B cell (primary cell): Measurements from ENCODE around the gene PTPRE. TPM values are rescaled to one million over a fixed set of nuclear protein-coding genes. Genes with fewer than 3 reads are reported as not detected.

ENCODE experiments used
- ATAC-seq: fragments of 200-7000 bp; cut with Tn5 transposase; one replicate; pipeline ENCODE4 v1.10.0; 2021; ENCODE audit warnings: low read depth, mild to moderate bottlenecking, moderate number of reproducible peaks, moderate library complexity
- CTCF ChIA-PET: fragments of 350-600 bp; sonication (Branson Sonifier 250); formaldehyde crosslinking; loops from one replicate; lab custom pipeline; 2021; ENCODE audit warnings: antibody characterized with exemption, inconsistent platforms; lab: Charles Lee
- POLR2A ChIA-PET: fragments of 350-600 bp; sonication (Branson Sonifier 250); formaldehyde crosslinking; loops from one replicate; lab custom pipeline; 2021; ENCODE audit warnings: antibody characterized with exemption; lab: Charles Lee
- DNase-seq: peaks from one replicate; pipeline ENCODE4 v3.0.0; 2013
- H2AFZ ChIP-seq: 2 replicates; pipeline ENCODE4 v1.6.1; 2012; ENCODE audit warnings: mild to moderate bottlenecking, low read depth, low read length; ENCODE audit not compliant: insufficient read depth, poor library complexity, severe bottlenecking
- H3K27ac ChIP-seq, 2 donors: 1 replicate in 1 of 2; 2 replicates in 1 of 2; pipeline ENCODE4 v1.5.1; 2012 to 2013; ENCODE audit warnings: low read length in 2 of 2, mild to moderate bottlenecking in 2 of 2, moderate library complexity in 1 of 2
- H3K27me3 ChIP-seq, 4 experiments: fragments of 200-600 bp in 1 of 4; sonication (generic) in 1 of 4; replicated peaks in 1 of 4; 1 replicate in 2 of 4; 2 replicates in 2 of 4; pipeline versions ENCODE4 v1.6.1 to v1.7.0; 2013 to 2016; ENCODE audit warnings: low read length in 3 of 4, mild to moderate bottlenecking in 2 of 4, mixed read lengths in 1 of 4, moderate library complexity in 1 of 4; ENCODE audit not compliant: insufficient read depth in 4 of 4, control insufficient read depth in 3 of 4; ENCODE audit errors: control extremely low read depth in 1 of 4
- H3K36me3 ChIP-seq, 2 experiments: replicated peaks in 1 of 2; 1 replicate in 1 of 2; 2 replicates in 1 of 2; pipeline versions ENCODE4 v1.6.1 to v1.7.1; 2013; ENCODE audit warnings: low read length in 1 of 2; ENCODE audit not compliant: insufficient read depth in 2 of 2, control insufficient read depth in 1 of 2; ENCODE audit errors: control extremely low read depth in 1 of 2, extremely low read depth in 1 of 2
- H3K4me1 ChIP-seq, 2 donors: fragments of 200-600 bp in 1 of 2; sonication (generic) in 1 of 2; 1 replicate in 1 of 2; 2 replicates in 1 of 2; pipeline versions ENCODE4 v1.5.1 to v1.6.1; 2013 to 2017; ENCODE audit warnings: low read length in 2 of 2; ENCODE audit not compliant: control insufficient read depth in 2 of 2, insufficient read depth in 2 of 2
- H3K4me2 ChIP-seq: replicated peaks from 2 replicates; pipeline ENCODE3; 2012; ENCODE audit warnings: mild to moderate bottlenecking, low read depth, low read length; ENCODE audit not compliant: poor library complexity, severe bottlenecking
- H3K4me3 ChIP-seq, 5 experiments: fragments of 200-600 bp in 1 of 5; sonication (generic) in 1 of 5; 1 replicate in 3 of 5; 2 replicates in 2 of 5; pipeline versions ENCODE4 v1.5.1 to v1.7.0; 2011 to 2016; ENCODE audit warnings: low read length in 4 of 5, mild to moderate bottlenecking in 4 of 5, low read depth in 2 of 5, control low read depth in 1 of 5, moderate library complexity in 1 of 5; ENCODE audit not compliant: insufficient read depth in 1 of 5; ENCODE audit errors: control extremely low read depth in 1 of 5, extremely low read depth in 1 of 5
- H3K79me2 ChIP-seq: fragments of 200-600 bp; sonication (generic); one replicate; pipeline ENCODE4 v1.6.0; 2016; ENCODE audit warnings: low read length; ENCODE audit not compliant: control insufficient read depth, insufficient read depth
- H3K9ac ChIP-seq: fragments of 200-600 bp; sonication (generic); 2 replicates; pipeline ENCODE4 v1.6.1; 2017; ENCODE audit warnings: mild to moderate bottlenecking, low read length, moderate library complexity
- H3K9me3 ChIP-seq, 3 donors: one replicate each; pipeline versions ENCODE4 v1.6.1 to v1.7.1; 2013; ENCODE audit warnings: low read length in 2 of 3; ENCODE audit not compliant: control insufficient read depth in 2 of 3, insufficient read depth in 1 of 3; ENCODE audit errors: control extremely low read depth in 1 of 3
- H4K20me1 ChIP-seq: 2 replicates; pipeline ENCODE4 v1.6.0; 2012; ENCODE audit warnings: mild to moderate bottlenecking, low read length; ENCODE audit not compliant: insufficient read depth, control insufficient read depth, poor library complexity, severe bottlenecking
- H3K27ac Mint-ChIP-seq: one replicate; pipeline ENCODE4 v1.8.0; 2021; ENCODE audit warnings: mixed read lengths
- H3K27me3 Mint-ChIP-seq: one replicate; pipeline ENCODE4 v1.8.0; 2021; ENCODE audit warnings: mixed read lengths
- H3K4me1 Mint-ChIP-seq: one replicate; pipeline ENCODE4 v1.8.0; 2021; ENCODE audit warnings: mixed read lengths
- H3K4me3 Mint-ChIP-seq: one replicate; pipeline ENCODE4 v1.8.0; 2021; ENCODE audit warnings: mixed read lengths
- H3K9me3 Mint-ChIP-seq: one replicate; pipeline ENCODE4 v1.8.0; 2022; ENCODE audit warnings: mixed read lengths; ENCODE audit not compliant: insufficient read depth
- EZH2 ChIP-seq: IDR thresholded peaks from 2 replicates; pipeline ENCODE4 v1.6.1; 2012; ENCODE audit warnings: borderline replicate concordance, low read depth, mild to moderate bottlenecking, moderate library complexity, low read length; ENCODE audit not compliant: insufficient read depth, poor library complexity, severe bottlenecking
- WGBS: methylation state at CpG from one replicate; pipeline ENCODE4 v1.1.5; 2013; ENCODE audit warnings: missing lambda C conversion rate; ENCODE audit not compliant: insufficient coverage; 5-methylcytosine and 5-hydroxymethylcytosine counted together
- intact Hi-C: fragments of 100-400 bp; cut with micrococcal nuclease; formaldehyde crosslinking; loops from one replicate; pipeline ENCODE4 v1.10.0; 2022
- polyA plus RNA-seq: library from polyadenylated mRNA; depleted of rRNA; stranded (reverse); fragments of >200 nt; gene quantifications from 2 replicates; pipeline ENCODE4 v1.2.3, GENCODE V29; 2012
- total RNA-seq, 2 donors: library from RNA; stranded (reverse); fragments of 120-200 nt in 1 of 2; gene quantifications; 1 replicate in 1 of 2; 2 replicates in 1 of 2; pipeline versions ENCODE4 v1.2.3 to v1.2.4, GENCODE V29; 2013 to 2022
- TF ChIP-seq, protein P1 (sequence below): fragments of 200-600 bp; IDR thresholded peaks from one replicate; pipeline ENCODE4 v1.8.0; 2022; ENCODE audit warnings: antibody characterized with exemption, mild to moderate bottlenecking

Gene PTPRE
- total and polyA plus RNA-seq, 2 donors (not counting 1 experiment from before 2014, with no cell fraction given), result 6.6 to 32.7 TPM

- 100% methylated on average over 2 of the region's 5 CpGs for WGBS
- ChIA-PET POLR2A (no interaction called here), CTCF (interaction anchor here (2.9 kb wide), 1 partner anchor 44 kb away, joined by 7 read pairs; no protein-coding TSS in a partner anchor)
- intact Hi-C loops, result no loop called here
- peaks cover 0 to 23% (median 19%) of the 10 kb centered on the region in 4 experiments for H3K27me3 ChIP-seq
- DNase-seq (no peak), ATAC-seq (no peak)
- H3K27ac Mint-ChIP-seq, result no peak overlapping the region
- H4K20me1 ChIP-seq, result no peaks in the 10 kb centered on the region
- H3K4me3 Mint-ChIP-seq, result no peak overlapping the region
- H3K79me2 ChIP-seq, result peaks cover 52% of the 10 kb centered on the region
- no peak overlapping the region for H3K4me3 ChIP-seq
- no peak overlapping the region for H2AFZ ChIP-seq
- no peak overlapping the region for H3K4me2 ChIP-seq
- H3K27me3 Mint-ChIP-seq, result peaks cover 27% of the 10 kb centered on the region
- H3K9ac ChIP-seq, result no peak overlapping the region
- TF ChIP-seq, protein P1, sequence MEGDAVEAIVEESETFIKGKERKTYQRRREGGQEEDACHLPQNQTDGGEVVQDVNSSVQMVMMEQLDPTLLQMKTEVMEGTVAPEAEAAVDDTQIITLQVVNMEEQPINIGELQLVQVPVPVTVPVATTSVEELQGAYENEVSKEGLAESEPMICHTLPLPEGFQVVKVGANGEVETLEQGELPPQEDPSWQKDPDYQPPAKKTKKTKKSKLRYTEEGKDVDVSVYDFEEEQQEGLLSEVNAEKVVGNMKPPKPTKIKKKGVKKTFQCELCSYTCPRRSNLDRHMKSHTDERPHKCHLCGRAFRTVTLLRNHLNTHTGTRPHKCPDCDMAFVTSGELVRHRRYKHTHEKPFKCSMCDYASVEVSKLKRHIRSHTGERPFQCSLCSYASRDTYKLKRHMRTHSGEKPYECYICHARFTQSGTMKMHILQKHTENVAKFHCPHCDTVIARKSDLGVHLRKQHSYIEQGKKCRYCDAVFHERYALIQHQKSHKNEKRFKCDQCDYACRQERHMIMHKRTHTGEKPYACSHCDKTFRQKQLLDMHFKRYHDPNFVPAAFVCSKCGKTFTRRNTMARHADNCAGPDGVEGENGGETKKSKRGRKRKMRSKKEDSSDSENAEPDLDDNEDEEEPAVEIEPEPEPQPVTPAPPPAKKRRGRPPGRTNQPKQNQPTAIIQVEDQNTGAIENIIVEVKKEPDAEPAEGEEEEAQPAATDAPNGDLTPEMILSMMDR, result no peak
- no peak for TF ChIP-seq EZH2
- H3K27ac ChIP-seq, result no peak overlapping the region
- H3K36me3 ChIP-seq, result no peaks in the 10 kb centered on the region
- peaks cover 0 to 1% (median 0%) of the 10 kb centered on the region in 3 donors for H3K9me3 ChIP-seq
- peaks cover 16 to 20% of the 10 kb centered on the region in 2 donors for H3K4me1 ChIP-seq
- H3K9me3 Mint-ChIP-seq, result no peaks in the 10 kb centered on the region
- H3K4me1 Mint-ChIP-seq, result peaks cover 25% of the 10 kb centered on the region
Measured at GRCh38 chr10:128121750-128122412, 215.0 kb downstream of the PTPRE start.

- no peak overlapping the region for H3K27ac Mint-ChIP-seq
- TF ChIP-seq, protein P1, result no peak
- TF ChIP-seq EZH2, result no peak
- intact Hi-C loops, result no loop called here
- Histone ChIP-seq H3K4me1 (peaks cover 18 to 23% of the 10 kb centered on the region in 2 donors), H3K4me3 (no peak overlapping the region), H3K27me3 (peaks cover 0 to 23% (median 19%) of the 10 kb centered on the region in 4 experiments), H3K27ac (no peak overlapping the region), H3K9ac (no peak overlapping the region), H3K4me2 (no peak overlapping the region), H3K9me3 (peaks cover 0 to 1% (median 0%) of the 10 kb centered on the region in 3 donors), H3K36me3 (no peaks in the 10 kb centered on the region), H2AFZ (no peak overlapping the region), H3K79me2 (peaks cover 52% of the 10 kb centered on the region), H4K20me1 (no peaks in the 10 kb centered on the region)
- no peaks in the 10 kb centered on the region for H3K9me3 Mint-ChIP-seq
- no peak for DNase-seq
- H3K27me3 Mint-ChIP-seq, result peaks cover 27% of the 10 kb centered on the region
- ChIA-PET CTCF (interaction anchor here (1.0 to 2.9 kb wide), 3 partner anchors 10 to 45 kb away, joined by 3 to 7 read pairs (median 4); no protein-coding TSS in a partner anchor), POLR2A (no interaction called here)
- peaks cover 29% of the 10 kb centered on the region for H3K4me1 Mint-ChIP-seq
- no peak overlapping the region for H3K4me3 Mint-ChIP-seq
- no CpG with 5 or more reads among the region's 2 CpGs for WGBS
- ATAC-seq, result no peak
Measured at GRCh38 chr10:128122931-128123330, 216.0 kb downstream of the PTPRE start.
